C4-2B (cell line): Measurements from ENCODE around the gene MPPE1.

Experiments used
- CTCF ChIP-seq: fragments of 450-650 bp; conservative IDR thresholded peaks from 2 replicates; pipeline ENCODE4 v1.5.1; 2017; ENCODE audit warnings: mild to moderate bottlenecking
- ZFX ChIP-seq: fragments of 450-650 bp; IDR thresholded peaks from 2 replicates; pipeline ENCODE4 v1.6.1; 2017

- TF ChIP-seq CTCF, result no peak
- TF ChIP-seq ZFX, result peak; percentile 77
Measured at GRCh38 chr18:11851146-11851805, 56.8 kb downstream of the MPPE1 start, which contains the start of gene CHMP1B.
